ENCODE measurements around the gene MCM5.
"Not testable (repeated sequence)": the region's sequence is repeated elsewhere in the genome, so short reads cannot be mapped to it uniquely, and the experiment has no call there.

MCM5 gene

GRCh38 chr22:35378621-35379020 lies 21.3 kb upstream of the MCM5 start:
- DNase-seq (ENCODE audit: low read depth, low spot score), result no peak

GRCh38 chr22:35379146-35379993 lies 20.6 kb upstream of the MCM5 start:
- DNase-seq (ENCODE audit: low read depth, low spot score), result no peak

DNA sequence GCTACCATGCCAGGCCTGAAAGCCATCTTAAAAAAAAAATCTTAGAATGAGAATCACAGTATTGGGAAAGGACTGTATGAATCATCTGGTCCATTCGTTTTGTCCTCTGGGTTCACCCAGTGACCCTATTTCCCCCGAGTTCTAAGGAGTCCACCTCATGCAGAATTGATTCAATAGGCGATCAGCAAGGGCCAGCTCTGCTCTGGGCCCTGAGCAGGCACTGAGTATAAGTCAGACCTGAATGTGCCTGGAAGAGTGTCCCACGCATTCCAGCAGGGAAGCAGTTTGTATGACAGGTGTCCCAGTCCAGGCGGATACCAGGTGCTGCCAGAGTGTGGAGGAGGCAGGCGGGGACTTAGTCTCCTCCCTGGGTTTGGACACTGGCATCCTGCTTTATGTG lies 19.9 kb upstream of the MCM5 start:
- DNase-seq (ENCODE audit: low read depth, low spot score), result no peak

GRCh38 chr22:35380537-35381423 lies 19.2 kb upstream of the MCM5 start, which contains the start of gene HMOX1:
HMOX1 (plus strand) TSS chr22:35381096; CDS start chr22:35381174, 78 bp downstream.
- peak; percentile 59 for DNase-seq (ENCODE audit: low read depth, low spot score)

DNA sequence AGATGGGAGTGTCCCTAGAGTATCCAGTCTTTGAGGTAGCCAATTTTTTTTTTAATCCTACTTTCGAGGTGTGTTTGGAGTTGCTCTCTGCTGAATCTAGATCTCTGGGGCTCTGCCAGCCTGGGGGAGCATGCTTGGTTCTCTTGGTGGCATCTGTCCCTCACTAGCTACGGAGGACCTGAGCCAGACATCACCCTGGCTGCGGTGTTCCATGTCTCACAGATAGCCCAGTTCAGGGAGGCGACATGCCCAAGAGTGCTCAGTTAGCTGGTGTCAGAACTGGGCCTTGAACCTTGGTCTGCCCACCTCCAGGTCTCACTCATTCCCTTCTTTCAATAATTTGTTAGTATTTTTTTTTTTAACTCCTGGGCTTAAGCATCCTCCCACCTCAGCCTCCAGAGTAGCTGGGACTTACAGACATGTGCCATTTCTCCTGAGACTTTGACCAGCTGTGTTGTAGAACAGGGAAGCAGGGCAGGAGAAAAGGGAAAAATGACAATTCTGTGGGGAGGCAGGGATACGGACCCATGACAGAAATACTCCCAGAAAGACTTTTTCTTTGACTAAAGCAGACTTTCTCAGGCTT lies 18.4 kb upstream of the MCM5 start:
- no peak for DNase-seq (ENCODE audit: low read depth, low spot score)

DNA sequence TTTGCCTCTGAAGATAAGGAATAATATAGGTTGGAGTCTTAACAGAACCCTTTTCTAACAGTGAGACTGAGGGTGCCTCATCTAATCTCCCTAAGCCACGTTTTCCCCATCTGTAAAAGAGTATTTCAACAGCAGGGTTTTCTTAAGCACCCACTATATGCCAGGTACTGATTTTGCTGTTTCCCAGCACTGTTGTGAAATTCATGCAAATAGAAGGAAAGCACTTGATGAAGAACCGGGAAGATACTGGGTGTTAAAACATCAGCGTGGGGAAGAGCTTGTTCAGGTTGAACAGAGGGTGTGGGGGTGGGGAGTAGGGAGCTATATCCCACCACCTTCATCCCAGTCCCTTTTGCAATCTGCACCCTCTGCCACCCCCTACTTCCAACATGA lies 16.3 kb upstream of the MCM5 start:
- DNase-seq (ENCODE audit: low read depth, low spot score), result no peak

GRCh38 chr22:35384527-35384926 lies 15.4 kb upstream of the MCM5 start:
- DNase-seq (ENCODE audit: low read depth, low spot score), result no peak

DNA sequence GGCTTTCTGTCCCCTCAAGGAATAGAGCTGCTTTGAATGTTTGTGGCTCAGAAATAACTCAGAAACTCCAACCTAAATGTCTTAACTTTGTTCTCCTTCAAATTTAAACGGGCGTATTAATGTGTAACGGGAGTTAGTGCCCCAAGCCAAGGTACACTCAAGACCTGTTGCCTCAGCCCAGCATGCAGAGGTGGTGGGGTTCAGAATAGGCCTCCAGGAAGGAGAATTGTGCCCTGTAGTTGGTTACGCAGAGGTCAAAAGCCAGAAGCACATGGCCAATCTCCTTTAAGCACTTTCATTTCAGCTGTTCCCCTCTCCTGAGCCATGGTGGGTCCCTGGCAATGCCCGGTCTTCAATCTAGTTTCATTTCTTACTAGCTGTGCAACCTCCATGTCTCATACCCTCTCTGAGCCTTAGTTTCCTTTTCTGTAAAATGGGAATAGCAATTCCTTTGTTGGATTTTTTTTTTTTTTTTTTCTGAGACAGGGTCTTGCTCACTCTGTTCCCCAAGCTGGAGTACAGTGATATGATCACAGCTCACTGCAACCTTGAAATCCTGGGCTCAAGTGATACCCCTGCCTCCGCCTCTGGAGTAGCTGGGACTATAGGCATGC lies 14.9 kb upstream of the MCM5 start:
- DNase-seq (ENCODE audit: low read depth, low spot score), result no peak

DNA sequence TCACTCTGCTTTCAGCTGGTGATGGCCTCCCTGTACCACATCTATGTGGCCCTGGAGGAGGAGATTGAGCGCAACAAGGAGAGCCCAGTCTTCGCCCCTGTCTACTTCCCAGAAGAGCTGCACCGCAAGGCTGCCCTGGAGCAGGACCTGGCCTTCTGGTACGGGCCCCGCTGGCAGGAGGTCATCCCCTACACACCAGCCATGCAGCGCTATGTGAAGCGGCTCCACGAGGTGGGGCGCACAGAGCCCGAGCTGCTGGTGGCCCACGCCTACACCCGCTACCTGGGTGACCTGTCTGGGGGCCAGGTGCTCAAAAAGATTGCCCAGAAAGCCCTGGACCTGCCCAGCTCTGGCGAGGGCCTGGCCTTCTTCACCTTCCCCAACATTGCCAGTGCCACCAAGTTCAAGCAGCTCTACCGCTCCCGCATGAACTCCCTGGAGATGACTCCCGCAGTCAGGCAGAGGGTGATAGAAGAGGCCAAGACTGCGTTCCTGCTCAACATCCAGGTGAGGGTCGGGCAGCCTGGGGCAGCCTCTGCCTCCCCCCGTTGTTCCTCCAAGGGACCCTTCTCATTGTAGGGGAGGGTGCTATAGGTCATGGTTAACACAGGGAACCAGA lies 13.2 kb upstream of the MCM5 start:
- DNase-seq (ENCODE audit: low read depth, low spot score), result no peak

GRCh38 chr22:35390933-35391332 lies 9.0 kb upstream of the MCM5 start:
- no peak for DNase-seq (ENCODE audit: low read depth, low spot score)

DNA sequence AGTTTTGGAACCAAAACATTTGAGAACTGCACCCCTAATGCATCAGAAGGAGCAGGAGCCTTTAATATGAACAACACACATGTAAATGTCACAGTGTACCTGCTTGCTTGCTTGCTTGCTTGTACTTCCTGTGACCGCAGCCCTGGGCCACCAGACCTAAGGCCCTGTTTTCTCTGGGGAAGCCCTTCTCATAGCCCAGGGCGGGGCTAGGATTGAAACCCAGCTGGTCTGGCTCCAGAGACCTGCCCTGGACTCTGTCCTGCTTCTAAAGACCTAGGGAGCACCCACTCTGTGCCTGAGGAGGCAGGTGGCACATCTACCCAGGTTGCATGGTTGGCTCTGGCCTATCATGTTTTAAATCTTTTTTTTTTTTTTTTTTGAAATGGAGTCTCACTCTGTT lies 7.6 kb upstream of the MCM5 start:
- no peak for DNase-seq (ENCODE audit: low read depth, low spot score)

- no peak for DNase-seq (ENCODE audit: low read depth, low spot score)
These were observed 6.6 kb upstream of the MCM5 start for GRCh38 chr22:35393116-35394010.

DNA sequence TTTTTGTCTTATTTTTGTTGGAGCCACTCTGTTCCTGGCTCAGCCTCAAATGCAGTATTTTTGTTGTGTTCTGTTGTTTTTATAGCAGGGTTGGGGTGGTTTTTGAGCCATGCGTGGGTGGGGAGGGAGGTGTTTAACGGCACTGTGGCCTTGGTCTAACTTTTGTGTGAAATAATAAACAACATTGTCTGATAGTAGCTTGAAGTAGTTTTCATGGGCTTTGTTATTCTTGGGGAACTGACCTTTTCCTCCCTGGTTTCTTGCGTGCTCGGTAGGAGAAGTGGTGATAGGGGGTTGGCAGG lies 6.0 kb upstream of the MCM5 start:
- no peak for DNase-seq (ENCODE audit: low read depth, low spot score)

DNA sequence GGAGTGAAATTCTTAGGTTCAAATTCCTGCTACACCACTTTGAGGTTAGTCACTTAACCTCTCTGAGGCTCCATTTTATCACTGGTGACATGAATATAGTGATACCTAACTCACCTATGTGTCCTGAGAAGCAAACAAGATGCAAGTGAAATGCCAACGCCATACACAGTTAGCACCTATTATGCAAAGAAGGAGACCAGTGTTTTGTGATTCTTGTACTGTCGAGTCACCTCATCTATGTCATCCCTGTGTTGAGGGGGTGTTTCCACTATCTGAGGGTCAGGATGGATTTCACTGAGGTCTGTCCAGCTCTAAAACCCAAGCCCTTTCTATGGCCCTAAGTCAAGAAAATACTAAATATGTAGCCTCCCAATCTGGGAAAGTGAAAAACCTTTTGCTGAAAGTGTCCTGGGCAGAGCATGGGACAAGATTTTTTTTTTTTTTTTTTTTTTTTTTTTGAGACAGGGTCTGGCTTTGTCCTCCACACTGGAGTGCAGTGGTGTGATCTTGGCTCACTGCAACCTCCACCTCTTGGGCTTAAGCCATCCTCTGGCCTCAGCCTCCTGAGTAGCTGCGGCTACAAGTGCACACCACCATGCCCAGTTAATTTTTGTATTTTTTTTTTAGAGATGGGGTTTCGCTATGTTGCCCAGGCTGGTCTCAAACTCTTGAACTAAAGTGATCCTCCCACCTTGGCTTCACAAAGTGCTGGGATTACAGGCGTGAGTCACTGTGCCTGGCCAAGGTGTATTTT lies 5.0 kb upstream of the MCM5 start:
- DNase-seq (ENCODE audit: low read depth, low spot score), result no peak

DNA sequence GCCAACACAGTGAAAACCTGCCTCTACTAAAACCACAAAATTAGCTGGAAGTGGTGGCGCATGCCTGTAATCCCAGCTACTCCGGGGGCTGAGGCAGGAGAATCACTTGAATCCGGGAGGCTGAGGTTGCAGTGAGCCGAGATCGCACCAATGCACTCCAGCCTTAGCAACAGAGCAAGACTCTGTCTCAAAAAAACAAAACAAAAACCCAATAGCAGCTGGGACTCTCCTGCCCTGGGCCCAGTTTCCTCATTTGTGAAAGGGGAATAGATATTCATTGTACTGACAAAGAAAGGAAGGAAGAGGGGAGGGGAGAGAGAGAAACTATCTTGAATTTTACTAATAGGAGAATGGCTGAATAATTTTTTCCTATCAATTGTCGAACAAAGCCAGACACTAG lies 3.3 kb upstream of the MCM5 start:
- DNase-seq (ENCODE audit: low read depth, low spot score), result not testable (repeated sequence)

DNA sequence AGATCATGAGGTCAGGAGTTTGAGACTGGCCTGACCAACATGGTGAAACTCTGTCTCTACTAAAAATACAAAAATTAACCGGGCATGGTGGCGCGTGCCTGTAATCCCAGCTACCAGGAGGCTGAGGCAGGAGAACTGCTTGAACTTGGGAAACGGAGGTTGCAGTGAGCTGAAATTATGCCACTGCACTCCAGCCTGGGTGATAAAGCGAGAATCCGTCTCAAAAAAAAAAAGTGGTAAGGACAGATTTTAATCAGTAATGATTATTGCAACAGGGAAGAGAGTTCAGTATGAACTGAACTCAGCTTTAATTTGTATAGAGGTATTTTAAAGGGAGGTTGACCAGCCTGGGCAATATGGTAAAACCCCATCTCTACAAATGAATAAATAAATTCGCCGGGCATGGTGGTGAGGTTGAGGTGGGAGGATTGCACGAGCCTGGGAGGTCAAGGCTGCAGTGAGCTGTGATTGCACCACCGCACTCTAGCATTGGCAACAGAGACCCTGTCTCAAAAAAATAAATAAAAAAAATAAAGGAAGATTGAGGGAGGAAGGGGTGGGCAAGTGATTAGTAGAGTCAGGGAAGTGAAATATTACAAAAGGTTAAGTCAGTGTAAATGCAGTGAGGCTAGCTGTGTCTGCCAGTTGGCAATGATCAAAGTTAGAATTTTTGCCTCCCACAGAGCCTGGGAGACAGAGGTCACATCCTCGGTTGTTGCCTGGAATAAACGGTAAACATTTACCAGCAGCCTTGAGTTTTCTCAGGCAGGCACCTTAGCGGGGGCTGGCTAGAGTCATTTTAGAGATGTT lies 2.6 kb upstream of the MCM5 start:
- peak; percentile 85 for DNase-seq (ENCODE audit: low read depth, low spot score)

DNA sequence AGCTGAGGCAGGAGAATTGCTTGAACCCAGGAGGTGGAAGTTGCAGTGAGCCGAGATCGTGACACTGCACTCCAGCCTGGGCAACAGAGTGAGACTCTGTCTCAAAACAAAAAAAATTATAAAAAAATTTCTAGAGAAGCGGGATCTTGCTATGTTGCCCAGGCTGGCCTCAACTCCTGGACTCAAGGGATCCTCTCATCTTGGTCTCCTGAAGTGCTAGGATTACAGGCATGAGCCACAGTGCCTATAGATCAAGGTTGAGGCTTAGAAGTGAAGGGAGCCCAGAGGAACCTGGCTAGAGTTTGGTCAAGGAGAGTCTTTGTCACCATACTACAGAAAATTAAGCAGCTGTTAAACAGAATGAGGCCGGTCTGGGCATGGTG lies 1.4 kb upstream of the MCM5 start:
- DNase-seq (ENCODE audit: low read depth, low spot score), result no peak

GRCh38 chr22:35399114-35399677 lies 744 bp upstream of the MCM5 start:
- DNase-seq (ENCODE audit: low read depth, low spot score), result no peak

DNA sequence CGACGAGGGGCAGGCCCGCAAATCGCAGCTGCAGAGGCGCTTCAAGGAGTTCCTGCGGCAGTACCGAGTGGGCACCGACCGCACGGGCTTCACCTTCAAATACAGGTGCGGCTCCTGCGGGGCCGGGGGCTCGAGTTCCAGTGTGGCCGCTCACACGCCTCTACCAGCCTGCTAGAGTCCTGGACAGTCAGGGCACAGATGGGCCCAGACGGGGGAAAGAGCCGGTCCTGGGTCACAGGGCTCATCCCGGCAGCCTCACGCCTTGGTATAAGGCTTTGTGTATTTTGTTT lies 506 bp downstream of the MCM5 start:
- DNase-seq (ENCODE audit: low read depth, low spot score), result no peak

All from smooth muscle cell of the brain vasculature (primary cell).